Astrocyte (in vitro differentiated cells and primary cell): ENCODE data around the gene PLD3. TPM values are rescaled to one million over a fixed set of nuclear protein-coding genes. Genes with fewer than 3 reads are reported as not detected.

Experiments used
- DNase-seq: peaks from one replicate; pipeline ENCODE4 v3.0.0-alpha.2; 2010; ENCODE audit warnings: low read depth
- FAIRE-seq: peaks from 2 replicates; lab custom pipeline; 2011; peaks lifted over from hg19 to GRCh38; lab: Jason Lieb, UNC
- H2AFZ ChIP-seq: 2 replicates; pipeline ENCODE4 v1.6.0; 2012; ENCODE audit warnings: low read depth, low read length, inconsistent platforms
- H3K27ac ChIP-seq: 2 replicates; pipeline ENCODE4 v1.5.1; 2011; ENCODE audit warnings: low read depth, low read length, inconsistent platforms
- H3K27me3 ChIP-seq: 2 replicates; pipeline ENCODE4 v1.6.0; 2011; ENCODE audit warnings: low read length, inconsistent platforms; ENCODE audit not compliant: insufficient read depth
- H3K36me3 ChIP-seq: 2 replicates; pipeline ENCODE4 v1.5.1; 2011; ENCODE audit warnings: low read length, inconsistent platforms; ENCODE audit not compliant: insufficient read depth
- H3K4me1 ChIP-seq: 2 replicates; pipeline ENCODE4 v1.5.1; 2011; ENCODE audit warnings: low read length, inconsistent platforms; ENCODE audit not compliant: insufficient read depth
- H3K4me2 ChIP-seq: 2 replicates; pipeline ENCODE4 v1.6.0; 2012; ENCODE audit warnings: low read length, inconsistent platforms
- H3K4me3 ChIP-seq: 2 replicates; pipeline ENCODE4 v1.5.1; 2011; ENCODE audit warnings: low read depth, mild to moderate bottlenecking, low read length, inconsistent platforms; ENCODE audit not compliant: insufficient read depth
- H3K79me2 ChIP-seq: 2 replicates; pipeline ENCODE4 v1.6.0; 2012; ENCODE audit warnings: mild to moderate bottlenecking, low read length, inconsistent platforms; ENCODE audit not compliant: insufficient read depth
- H3K9ac ChIP-seq: 2 replicates; pipeline ENCODE4 v1.6.0; 2012; ENCODE audit warnings: mild to moderate bottlenecking, low read length, inconsistent platforms
- H3K9me3 ChIP-seq: 2 replicates; pipeline ENCODE4 v1.5.1; 2012; ENCODE audit warnings: low read depth, mild to moderate bottlenecking, low read length, inconsistent platforms; ENCODE audit not compliant: insufficient read depth
- H4K20me1 ChIP-seq: 2 replicates; pipeline ENCODE4 v1.6.0; 2012; ENCODE audit warnings: low read length, inconsistent platforms; ENCODE audit not compliant: insufficient read depth
- H3K27ac Mint-ChIP-seq: one replicate; pipeline ENCODE4 v1.8.0; 2021; ENCODE audit warnings: mild to moderate bottlenecking, mixed read lengths; ENCODE audit not compliant: unreplicated experiment
- H3K27me3 Mint-ChIP-seq: one replicate; pipeline ENCODE4 v1.8.0; 2021; ENCODE audit warnings: low read depth, mixed read lengths; ENCODE audit not compliant: unreplicated experiment
- H3K36me3 Mint-ChIP-seq: one replicate; pipeline ENCODE4 v1.8.0; 2021; ENCODE audit warnings: low read depth, mixed read lengths; ENCODE audit not compliant: unreplicated experiment
- H3K4me1 Mint-ChIP-seq: one replicate; pipeline ENCODE4 v1.8.0; 2021; ENCODE audit warnings: low read depth, mixed read lengths; ENCODE audit not compliant: unreplicated experiment
- H3K4me3 Mint-ChIP-seq: one replicate; pipeline ENCODE4 v1.8.0; 2021; ENCODE audit warnings: mild to moderate bottlenecking, moderate library complexity, mixed read lengths; ENCODE audit not compliant: unreplicated experiment
- H3K9me3 Mint-ChIP-seq: one replicate; pipeline ENCODE4 v1.8.0; 2021; ENCODE audit warnings: mild to moderate bottlenecking, mixed read lengths; ENCODE audit not compliant: unreplicated experiment
- CTCF ChIP-seq: IDR thresholded peaks from 2 replicates; pipeline ENCODE4 v1.5.1; 2011; ENCODE audit warnings: low read depth, mild to moderate bottlenecking, inconsistent platforms, low read length, moderate library complexity; ENCODE audit not compliant: insufficient read depth
- EZH2 ChIP-seq: IDR thresholded peaks from 2 replicates; pipeline ENCODE4 v1.6.1; 2012; ENCODE audit warnings: mild to moderate bottlenecking, low read length, inconsistent platforms; ENCODE audit not compliant: insufficient read depth
- total RNA-seq: library from RNA; stranded (reverse); gene quantifications from 2 replicates; pipeline ENCODE4 v1.2.1, GENCODE V29; 2021

The PLD3 gene
- total RNA-seq, 1 donor from 2014 or later, result 728 TPM

- Mint-ChIP-seq H3K9me3 (no peaks in the 10 kb centered on the region), H3K36me3 (peaks cover 25% of the 10 kb centered on the region), H3K27me3 (no peaks in the 10 kb centered on the region), H3K27ac (peak overlapping the region; percentile 34), H3K4me3 (no peak overlapping the region), H3K4me1 (no peaks in the 10 kb centered on the region)
- no peak for FAIRE-seq
- Histone ChIP-seq H3K27ac (no peak overlapping the region), H3K27me3 (no peaks in the 10 kb centered on the region), H3K9me3 (no peaks in the 10 kb centered on the region), H4K20me1 (no peaks in the 10 kb centered on the region), H3K4me1 (no peaks in the 10 kb centered on the region), H3K9ac (no peak overlapping the region), H2AFZ (no peak overlapping the region), H3K36me3 (no peaks in the 10 kb centered on the region), H3K4me3 (no peak overlapping the region), H3K4me2 (no peak overlapping the region), H3K79me2 (no peaks in the 10 kb centered on the region)
- no peak for DNase-seq
- TF ChIP-seq CTCF, result no peak
- no peak for TF ChIP-seq EZH2
Measured at GRCh38 chr19:40379446-40380198, 31.1 kb downstream of the PLD3 start.

- FAIRE-seq (no peak), DNase-seq (no peak)
- H3K36me3 Mint-ChIP-seq, result peaks cover 18% of the 10 kb centered on the region
- TF ChIP-seq EZH2 (no peak), CTCF (no peak)
- H2AFZ ChIP-seq, result no peak overlapping the region
- no peaks in the 10 kb centered on the region for H3K9me3 Mint-ChIP-seq
- H3K79me2 ChIP-seq, result no peaks in the 10 kb centered on the region
- no peaks in the 10 kb centered on the region for H3K9me3 ChIP-seq
- H3K27me3 ChIP-seq, result no peaks in the 10 kb centered on the region
- no peak overlapping the region for H3K4me2 ChIP-seq
- no peaks in the 10 kb centered on the region for H4K20me1 ChIP-seq
- H3K36me3 ChIP-seq, result no peaks in the 10 kb centered on the region
- H3K27ac ChIP-seq, result no peak overlapping the region
- no peaks in the 10 kb centered on the region for H3K4me1 Mint-ChIP-seq
- no peak overlapping the region for H3K9ac ChIP-seq
- no peak overlapping the region for H3K27ac Mint-ChIP-seq
- no peak overlapping the region for H3K4me3 Mint-ChIP-seq
- H3K4me1 ChIP-seq, result no peaks in the 10 kb centered on the region
- H3K27me3 Mint-ChIP-seq, result peaks cover 5% of the 10 kb centered on the region
- H3K4me3 ChIP-seq, result no peak overlapping the region
Measured at GRCh38 chr19:40380199-40381037, 31.9 kb downstream of the PLD3 start.
